HG02623 (cell line): ENCODE data around the gene OTUD1.
"Not testable (repeated sequence)": the region's sequence is repeated elsewhere in the genome, so short reads cannot be mapped to it uniquely, and the experiment has no call there.

Experiments
- ATAC-seq: cut with Tn5 transposase; IDR thresholded peaks from one replicate; pipeline ENCODE4 v1.9.1; 2021; ENCODE audit warnings: moderate library complexity; ENCODE audit not compliant: unreplicated experiment

OTUD1 gene

DNA sequence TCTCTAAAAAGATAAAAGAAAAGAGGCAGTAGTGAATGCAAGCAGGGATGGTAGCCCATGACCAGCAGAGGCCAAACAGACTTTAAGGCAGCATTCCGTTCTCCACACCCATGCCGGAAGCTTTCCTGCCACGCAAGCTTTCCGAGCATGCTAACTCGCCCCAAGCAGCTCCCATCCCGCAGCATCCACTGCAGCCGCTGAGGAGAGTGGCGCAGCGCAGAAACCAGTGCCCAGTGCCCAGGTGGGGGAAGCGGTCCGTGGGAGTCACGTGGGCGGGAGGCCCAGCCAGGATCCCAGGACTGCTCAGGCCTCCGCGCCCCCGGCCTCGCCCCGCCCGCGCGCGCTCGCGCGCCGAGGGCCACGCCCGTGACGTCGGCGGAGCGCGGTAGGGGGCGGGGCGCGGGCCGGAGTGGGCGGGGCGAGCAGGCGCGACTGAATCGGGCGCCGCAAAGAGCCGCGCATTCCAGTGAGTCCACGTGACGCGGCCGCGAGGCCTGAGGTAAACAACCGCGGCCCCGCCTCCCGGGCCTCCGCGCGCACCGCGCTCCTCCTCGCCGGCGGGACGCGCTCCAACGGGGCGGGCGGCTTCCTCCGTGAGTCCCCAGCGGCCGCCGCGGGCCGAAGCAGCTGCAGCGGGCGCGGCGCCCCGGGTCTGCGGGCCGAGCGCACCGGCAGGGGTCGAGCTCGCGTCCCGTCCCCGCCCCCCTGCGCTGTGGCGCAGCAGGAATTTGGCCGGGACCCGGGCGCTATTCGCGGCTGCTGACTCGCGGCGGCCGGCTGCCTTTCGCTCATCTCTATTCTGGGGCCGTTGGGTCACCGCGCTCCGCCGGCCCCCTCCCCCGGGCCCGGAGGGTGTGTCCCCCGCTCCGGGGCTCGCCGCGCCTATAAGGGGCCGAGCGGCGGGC lies at the start of gene OTUD1:
OTUD1 (plus strand) TSS at position 529 of the 905 bp plus-strand sequence. CDS start 383 bp downstream, outside the sequence.
- ATAC-seq, result peak; percentile 79

GRCh38 chr10:23390408-23390807 lies 48.5 kb upstream of the OTUD1 start:
- ATAC-seq, result not testable (repeated sequence)

DNA sequence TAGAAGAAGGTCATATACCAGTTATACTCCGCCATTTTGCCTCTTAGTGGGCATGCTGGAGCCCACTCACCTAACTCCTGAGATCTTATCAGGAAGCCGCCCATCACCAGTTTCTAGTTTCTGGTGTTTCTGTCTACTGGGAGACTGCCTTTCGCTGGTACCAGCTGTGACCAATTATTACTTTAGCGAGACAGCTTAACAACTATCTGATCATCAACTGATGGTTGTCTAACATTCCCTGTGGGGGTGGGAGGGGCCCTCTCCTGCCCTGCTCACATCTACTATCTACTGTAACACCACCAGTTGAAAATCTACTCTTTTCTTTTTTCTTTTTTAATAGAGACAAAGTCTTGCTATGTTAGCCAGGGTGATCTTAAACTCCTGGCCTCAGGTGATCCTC lies 48.1 kb upstream of the OTUD1 start:
- no peak for ATAC-seq

GRCh38 chr10:23391821-23392220 lies 47.1 kb upstream of the OTUD1 start:
- no peak for ATAC-seq

GRCh38 chr10:23395017-23395416 lies 43.9 kb upstream of the OTUD1 start:
- no peak for ATAC-seq

DNA sequence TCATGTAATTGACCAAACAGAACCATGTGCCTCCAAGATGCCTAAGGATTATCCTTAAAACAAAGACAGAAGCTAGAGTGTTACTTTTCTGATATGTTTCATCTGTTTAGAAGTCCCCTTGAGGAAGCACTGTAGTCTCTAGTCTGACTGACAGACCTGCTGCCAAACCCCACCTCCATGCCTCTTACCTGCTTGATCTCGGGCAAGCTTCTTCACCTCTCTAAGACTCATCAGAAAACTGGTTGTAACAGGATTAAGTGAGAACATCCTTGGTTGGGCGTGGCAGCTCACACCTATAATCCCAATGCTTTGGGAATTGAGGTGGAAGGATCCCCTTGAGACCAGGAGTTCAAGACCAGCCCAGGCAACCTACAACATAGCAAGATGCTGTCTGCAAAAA lies 42.2 kb upstream of the OTUD1 start:
- no peak for ATAC-seq

DNA sequence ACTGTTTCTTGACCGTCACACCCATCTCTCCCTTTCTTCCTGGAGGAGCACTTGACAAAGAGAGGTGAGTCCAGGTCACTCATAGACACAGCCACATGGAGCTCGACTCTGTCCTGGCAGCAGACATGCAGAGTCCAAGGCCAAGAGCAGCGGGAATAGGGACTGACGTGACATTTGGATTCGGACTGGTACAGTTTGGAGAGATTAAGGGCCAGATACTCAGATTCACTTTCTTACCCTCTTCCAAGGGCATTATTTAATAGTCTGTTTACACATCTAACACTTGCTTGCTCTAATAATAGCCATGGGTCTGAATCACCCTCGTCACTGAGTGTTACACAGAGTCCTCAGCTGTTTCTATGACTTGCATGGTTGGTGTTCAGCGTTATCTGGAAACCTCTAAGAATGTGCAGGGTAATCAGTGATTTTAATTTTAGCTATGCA lies 39.2 kb upstream of the OTUD1 start:
- ATAC-seq, result no peak

DNA sequence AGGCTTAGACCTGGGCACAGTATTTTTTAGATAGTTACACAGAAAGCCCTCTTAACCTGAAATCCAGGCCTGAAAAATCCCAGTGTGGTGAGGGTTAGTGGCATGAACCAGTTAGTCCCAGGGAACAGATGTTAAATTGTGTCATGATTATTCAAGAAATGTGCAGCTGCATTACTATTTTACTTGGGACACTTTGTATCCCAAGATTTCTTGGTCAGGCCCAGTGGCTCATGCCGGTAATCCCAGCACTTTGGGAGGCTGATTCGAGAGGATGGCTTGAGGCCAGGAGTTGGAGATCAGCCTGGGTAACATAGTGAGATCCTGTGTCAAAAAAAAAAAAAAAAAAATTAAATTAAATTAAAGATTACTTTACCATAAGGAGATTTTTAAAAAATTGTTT lies 36.0 kb upstream of the OTUD1 start:
- no peak for ATAC-seq

DNA sequence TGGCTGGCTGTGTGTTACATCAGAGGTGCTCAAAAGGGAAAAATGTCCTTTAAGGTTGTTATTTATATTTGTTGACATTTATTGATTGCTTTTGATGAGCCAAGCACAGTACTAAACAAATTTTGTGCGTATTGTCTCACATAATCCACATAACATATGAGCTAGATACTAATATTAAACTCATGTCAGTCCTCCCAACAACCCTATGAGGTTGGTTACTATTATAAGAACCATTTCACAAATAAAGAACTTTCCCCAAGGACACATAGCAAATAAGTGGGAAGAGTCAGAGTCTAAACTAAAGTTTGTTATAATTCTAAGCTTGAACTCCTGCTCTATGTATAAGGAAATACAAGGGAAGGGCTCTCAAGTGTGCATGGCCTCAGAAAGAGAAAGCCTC lies 35.6 kb upstream of the OTUD1 start:
- no peak for ATAC-seq

GRCh38 chr10:23403719-23404118 lies 35.2 kb upstream of the OTUD1 start:
- no peak for ATAC-seq

DNA sequence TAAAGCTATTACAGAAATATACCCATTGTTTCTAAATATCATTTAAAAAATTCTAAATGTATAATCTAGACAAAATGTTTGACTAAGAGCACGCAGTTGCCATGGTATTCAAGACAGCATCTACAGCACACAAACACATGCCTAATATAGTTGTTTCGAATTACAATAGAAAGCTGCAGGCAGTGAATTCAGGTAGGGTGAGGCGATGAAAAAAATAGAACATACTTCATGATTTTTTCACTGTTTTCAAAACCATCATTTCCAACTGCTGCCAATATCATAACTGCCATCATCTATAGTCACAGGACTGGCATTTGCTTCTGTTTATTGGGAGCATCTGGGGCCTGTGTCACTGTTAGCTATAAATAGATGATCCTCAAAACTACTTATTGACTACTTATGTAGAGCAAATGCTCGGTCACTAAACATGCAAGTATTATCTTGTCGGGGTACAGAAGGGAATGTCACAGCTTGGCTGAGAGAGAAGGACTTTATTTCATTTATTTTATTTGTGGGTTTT lies 34.4 kb upstream of the OTUD1 start:
- no peak for ATAC-seq

- no peak for ATAC-seq
These were observed 33.3 kb upstream of the OTUD1 start for GRCh38 chr10:23405540-23405939.

DNA sequence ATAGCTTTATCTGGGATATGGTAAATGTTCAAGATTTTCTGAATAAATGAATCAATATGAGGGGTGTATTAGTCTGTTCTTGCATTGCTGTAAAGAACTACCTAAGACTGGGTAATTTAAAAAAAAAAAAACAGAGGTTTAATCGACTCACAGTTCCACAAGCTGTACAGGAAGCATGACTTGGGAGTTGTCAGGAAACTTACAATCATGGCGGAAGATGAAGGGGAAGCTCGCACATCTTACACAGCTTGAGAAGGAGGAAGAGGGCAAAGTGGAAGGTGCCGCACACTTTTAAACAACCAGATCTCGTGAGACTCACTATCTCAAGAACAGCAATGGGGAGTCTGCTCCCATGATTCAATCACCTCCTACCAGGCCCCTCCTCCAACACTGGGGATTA lies 32.5 kb upstream of the OTUD1 start:
- no peak for ATAC-seq

- ATAC-seq, result no peak
These were observed 30.4 kb upstream of the OTUD1 start for GRCh38 chr10:23408330-23408976.

- ATAC-seq, result peak; percentile 30
These were observed 26.7 kb upstream of the OTUD1 start for GRCh38 chr10:23412223-23412622.

DNA sequence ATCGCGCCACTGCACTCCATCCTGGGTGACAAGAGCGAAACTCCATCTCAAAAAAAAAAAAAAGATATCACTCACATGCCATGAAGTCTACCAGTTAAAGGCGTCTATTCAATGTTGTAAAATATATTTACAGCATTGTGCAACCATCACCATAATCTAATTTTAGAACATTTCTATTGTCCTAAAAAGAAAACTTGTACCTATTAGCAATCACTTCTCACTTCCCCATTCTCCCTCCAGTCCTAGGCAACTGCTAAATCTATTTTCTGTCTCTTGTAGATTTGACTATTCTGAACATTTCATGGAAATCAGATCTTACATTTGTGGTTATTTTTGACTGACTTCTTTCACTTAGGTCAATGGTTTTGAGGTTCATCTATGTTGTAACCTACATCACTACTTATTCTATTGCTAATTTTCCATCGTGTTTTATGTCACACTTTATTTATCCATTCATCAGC lies 25.2 kb upstream of the OTUD1 start:
- ATAC-seq, result peak; percentile 95

- no peak for ATAC-seq
These were observed 24.2 kb upstream of the OTUD1 start for GRCh38 chr10:23414658-23415057.

DNA sequence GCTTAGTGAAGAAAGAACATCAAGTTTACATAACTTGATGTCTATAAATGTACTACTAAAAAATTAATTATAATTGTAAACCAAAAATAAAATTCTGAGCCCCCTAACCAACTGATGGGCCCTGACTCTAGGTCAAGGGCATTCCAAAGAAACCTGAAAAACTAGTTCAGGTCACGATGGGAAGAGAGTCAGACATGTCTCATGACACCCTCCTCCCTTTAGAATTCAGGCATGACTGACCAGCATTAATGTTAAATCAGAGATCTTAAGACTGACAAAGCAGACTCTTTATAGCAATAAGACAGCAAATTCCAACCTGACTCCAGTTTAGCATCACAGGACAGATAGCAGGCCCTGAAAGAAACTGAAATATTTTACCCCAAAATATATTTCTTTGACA lies 21.6 kb upstream of the OTUD1 start:
- ATAC-seq, result no peak

DNA sequence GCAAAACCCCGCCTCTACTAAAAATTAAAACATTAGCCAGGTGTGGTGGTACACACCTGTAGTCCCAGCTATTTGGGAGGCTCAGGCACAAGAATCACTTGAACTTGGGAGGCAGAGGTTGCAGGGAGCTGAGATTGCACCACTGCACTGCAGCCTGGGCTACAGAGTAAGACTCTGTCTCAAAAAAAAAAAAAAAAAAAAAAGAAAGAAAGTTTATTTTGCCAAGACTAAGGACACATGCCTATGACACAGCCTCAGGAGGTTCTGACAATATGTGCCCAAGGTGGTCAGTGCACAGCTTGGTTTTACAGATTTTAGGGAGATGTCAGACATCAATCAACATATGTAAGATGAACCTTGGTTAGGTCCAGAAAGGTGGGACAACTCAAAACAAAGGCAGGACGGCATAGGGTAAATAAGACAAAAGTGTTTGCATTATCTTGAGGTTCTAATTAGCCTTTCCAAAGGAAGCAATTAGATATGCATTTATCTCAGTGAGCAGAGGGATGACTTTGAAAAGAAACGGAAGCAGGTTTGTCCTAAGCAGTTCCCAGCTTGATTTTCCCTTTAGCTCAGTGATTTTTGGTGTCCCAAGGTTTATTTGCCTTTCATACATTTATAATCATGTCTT lies 20.7 kb upstream of the OTUD1 start:
- ATAC-seq, result no peak

- no peak for ATAC-seq
These were observed 19.7 kb upstream of the OTUD1 start for GRCh38 chr10:23419201-23419600.

DNA sequence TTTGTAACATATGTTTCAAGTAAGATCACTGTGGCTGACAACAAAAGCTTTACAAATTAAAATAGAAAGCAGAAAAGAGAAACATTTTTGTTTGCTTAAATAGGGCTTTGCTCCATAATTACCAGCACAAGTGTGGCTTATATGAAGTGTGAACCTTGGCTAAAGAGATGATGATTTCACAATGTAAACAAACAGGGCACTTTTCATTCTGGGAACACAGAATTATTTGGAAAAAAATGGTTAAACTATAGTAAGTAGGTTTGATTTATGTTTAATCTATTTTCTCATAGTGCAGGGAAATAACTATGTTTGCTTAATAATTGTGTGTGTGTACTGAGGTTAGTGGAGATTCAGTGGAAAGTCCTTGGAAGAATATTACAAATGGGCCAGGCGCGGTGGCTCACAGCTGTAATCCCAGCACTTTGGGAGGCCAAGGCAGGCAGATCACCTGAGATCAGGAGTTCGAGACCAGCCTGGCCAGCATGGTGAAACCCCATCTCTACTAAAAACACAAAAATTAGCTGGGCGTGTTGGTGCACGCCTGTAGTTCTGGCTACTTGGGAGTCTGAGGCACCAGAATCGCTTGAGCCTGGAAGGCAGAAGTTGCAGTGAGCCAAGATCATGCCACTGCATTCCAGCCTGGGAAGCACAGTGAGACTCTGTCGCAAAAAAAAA lies 19.1 kb upstream of the OTUD1 start:
- ATAC-seq, result no peak
